GM18499 (cell line): ENCODE data around the gene DPP6.

ENCODE experiments used
- ATAC-seq: cut with Tn5 transposase; IDR thresholded peaks from one replicate; pipeline ENCODE4 v1.9.1; 2021; ENCODE audit warnings: moderate number of reproducible peaks; ENCODE audit not compliant: insufficient read depth, unreplicated experiment

Gene DPP6

DNA sequence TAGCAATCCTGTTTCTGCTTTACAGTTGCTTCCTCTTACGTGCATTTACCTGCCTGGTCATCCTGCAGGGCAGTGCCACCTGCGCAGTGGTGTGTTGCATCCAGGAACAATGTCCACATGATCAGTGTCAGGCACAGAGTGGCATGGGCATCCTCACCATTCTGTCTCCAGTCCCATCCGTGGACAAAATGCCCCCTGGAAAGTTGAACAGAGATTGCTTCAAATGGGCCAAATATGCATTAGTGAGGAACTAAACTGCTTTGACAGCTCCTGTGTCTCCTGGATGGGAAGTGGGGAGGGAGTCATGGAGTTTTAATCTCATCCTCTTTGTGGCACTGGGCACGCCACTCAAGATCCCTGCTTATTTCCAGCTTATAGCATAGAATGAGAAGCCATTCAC lies 151.8 kb downstream of the DPP6 start:
- no peak for ATAC-seq

GRCh38 chr7:154212861-154213260 lies 160.7 kb downstream of the DPP6 start:
- no peak for ATAC-seq

DNA sequence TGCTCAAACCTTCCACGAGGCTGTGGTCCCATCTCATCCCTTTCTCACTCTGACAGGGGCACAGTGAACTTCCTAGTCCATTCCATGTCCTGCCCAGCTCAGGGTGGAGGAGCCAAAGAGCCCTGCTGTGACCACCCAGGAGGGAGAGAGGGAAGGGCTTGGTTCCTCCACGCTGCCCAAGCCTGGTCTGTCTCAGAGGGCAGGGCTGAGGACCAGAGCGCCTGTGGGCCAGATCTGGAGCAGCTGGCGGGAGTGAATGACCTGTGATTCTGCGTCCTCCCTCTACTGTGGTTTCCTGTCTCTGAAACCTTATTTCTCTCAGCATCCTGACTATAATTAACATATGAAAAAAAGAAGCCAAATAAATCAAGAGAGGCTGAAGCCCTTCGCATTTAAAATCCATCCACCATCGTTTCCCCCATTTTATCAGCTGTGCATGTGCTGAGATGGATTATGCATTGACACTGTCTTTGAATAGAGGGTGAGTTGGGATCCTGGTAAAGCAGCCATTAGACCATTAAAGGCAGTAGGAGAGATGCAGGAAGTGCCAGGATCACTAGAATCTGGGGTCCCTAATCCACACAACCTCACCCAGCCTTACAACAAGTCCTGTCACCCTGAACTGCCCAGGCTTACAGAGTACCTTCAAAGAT lies 165.6 kb downstream of the DPP6 start:
- no peak for ATAC-seq

DNA sequence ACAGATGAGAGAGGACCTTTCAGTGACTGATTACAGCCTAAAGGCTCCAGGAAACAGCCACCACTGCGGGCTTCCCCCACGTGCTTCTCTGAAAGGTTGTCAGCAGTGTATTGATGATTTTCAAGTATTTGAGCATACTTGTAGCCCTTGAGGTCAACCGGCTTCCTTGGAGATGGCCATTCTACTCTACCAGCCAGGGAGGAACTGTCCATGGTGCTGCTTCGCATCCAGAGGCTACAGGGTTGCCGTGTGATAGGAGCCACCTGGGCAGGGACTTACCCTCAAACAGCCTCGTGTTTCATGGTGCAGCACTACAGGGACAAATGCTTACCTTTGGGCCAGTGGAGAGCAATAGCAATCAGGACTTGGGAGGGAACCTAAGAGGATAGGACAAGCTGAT lies 179.5 kb downstream of the DPP6 start:
- ATAC-seq, result no peak

DNA sequence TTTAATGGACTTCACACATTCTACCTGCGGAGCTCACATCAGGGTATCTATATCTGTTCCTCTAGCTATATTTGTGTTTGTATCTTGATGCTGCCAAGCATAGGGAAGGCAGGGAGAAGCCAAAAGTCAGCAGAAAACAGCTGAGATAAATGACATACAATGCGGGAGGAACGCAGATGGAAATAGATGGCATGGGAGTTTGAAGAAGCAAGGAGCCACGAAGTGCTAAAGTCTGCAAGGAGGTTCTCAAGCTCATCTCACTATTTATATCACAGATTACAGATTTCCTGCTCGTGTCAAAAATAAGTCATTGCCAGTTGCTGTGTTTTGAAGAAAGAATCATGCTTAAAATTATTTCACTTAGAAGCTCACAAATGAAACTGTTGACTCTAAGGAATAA lies 180.5 kb downstream of the DPP6 start:
- ATAC-seq, result no peak

- no peak for ATAC-seq
Observed at GRCh38 chr7:154241988-154242387, 189.8 kb downstream of the DPP6 start.

GRCh38 chr7:154242709-154243108 lies 190.5 kb downstream of the DPP6 start:
- no peak for ATAC-seq

DNA sequence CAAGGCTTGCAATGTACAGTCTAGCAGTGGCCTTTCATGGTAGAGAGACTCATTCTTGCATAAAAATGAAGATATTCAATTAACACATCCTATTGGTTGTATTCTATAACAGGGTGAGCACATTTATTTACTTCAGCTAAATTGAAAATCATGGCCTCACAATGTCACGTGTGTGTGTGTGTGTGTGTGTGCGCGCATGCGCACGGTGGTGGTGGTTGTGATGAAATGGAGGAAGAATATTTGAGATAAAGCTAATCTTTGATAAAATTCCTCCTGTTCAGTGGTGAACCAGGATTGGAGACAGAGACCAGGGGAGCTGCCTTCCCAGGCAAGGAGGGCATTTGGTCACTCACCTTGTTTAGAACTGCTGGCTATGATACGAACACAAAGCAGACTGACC lies 199.8 kb downstream of the DPP6 start:
- no peak for ATAC-seq

DNA sequence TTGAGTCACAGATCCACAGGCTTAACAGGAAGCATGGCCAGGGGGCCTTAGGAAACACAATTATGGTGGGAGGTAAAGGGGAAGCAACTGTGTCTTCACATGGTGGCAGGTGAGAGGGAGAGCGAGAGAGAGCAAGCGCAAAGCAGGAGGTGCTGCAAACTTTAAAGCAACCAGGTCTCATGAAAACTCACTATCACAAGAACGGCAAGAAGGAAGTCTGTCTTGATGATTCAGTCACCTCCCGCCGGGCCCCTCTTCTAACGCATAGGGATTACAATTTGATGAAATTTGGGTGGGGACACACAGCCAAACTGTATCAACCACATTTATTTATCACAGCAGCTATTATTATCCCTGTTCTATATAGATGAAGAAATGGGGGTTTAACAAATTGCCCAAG lies 201.6 kb downstream of the DPP6 start:
- ATAC-seq, result no peak

DNA sequence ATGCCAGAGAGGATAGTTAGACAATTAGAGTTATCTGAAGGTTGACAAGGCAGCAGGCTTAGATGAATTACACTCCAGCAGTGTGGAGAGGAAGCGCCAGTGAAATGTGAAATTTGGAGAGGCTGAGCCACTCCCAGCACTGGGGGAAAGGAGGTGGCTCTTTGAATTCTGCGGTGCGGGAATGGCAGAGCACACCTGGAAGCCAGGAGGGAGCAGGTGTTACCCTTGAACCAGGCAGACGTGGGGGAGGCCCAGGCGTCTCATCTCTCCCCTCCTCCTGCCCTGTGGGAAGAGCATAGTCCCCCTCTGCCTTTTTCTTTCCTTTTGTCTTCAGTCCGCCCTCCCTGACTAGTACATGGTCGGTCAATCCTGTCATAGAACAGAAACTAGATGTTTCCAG lies 203.1 kb downstream of the DPP6 start:
- no peak for ATAC-seq

- no peak for ATAC-seq
Observed at GRCh38 chr7:154256150-154256549, 204.0 kb downstream of the DPP6 start.

GRCh38 chr7:154259396-154259795 lies 207.2 kb downstream of the DPP6 start:
- ATAC-seq, result no peak

- no peak for ATAC-seq
Observed at GRCh38 chr7:154287356-154287755, 235.2 kb downstream of the DPP6 start.

- ATAC-seq, result no peak
Observed at GRCh38 chr7:154289119-154289518, 236.9 kb downstream of the DPP6 start.

GRCh38 chr7:154296443-154296842 lies 244.2 kb downstream of the DPP6 start:
- ATAC-seq, result no peak

- no peak for ATAC-seq
Observed at GRCh38 chr7:154299736-154300135, 247.5 kb downstream of the DPP6 start.

- ATAC-seq, result no peak
Observed at GRCh38 chr7:154302380-154302779, 250.2 kb downstream of the DPP6 start.

DNA sequence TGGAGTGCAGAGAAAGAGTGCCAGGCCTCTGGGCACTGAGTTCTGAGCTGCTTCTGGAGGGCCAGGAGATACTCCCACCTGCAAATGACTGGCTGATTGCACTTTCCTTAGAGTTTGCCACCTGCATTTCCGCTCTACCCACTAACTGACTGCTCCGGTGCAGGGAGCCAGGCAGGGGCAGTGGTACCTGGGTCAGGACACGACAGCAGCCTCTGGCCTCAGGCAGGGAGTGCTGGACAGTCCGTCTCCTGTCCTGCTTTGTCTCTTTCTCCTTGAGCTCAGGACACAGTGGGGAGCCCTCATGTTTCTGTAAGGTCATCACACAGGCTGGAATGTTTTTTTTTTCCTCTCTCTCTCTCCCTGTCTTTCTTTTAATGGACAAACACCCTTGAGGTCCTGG lies 252.0 kb downstream of the DPP6 start:
- ATAC-seq, result no peak

DNA sequence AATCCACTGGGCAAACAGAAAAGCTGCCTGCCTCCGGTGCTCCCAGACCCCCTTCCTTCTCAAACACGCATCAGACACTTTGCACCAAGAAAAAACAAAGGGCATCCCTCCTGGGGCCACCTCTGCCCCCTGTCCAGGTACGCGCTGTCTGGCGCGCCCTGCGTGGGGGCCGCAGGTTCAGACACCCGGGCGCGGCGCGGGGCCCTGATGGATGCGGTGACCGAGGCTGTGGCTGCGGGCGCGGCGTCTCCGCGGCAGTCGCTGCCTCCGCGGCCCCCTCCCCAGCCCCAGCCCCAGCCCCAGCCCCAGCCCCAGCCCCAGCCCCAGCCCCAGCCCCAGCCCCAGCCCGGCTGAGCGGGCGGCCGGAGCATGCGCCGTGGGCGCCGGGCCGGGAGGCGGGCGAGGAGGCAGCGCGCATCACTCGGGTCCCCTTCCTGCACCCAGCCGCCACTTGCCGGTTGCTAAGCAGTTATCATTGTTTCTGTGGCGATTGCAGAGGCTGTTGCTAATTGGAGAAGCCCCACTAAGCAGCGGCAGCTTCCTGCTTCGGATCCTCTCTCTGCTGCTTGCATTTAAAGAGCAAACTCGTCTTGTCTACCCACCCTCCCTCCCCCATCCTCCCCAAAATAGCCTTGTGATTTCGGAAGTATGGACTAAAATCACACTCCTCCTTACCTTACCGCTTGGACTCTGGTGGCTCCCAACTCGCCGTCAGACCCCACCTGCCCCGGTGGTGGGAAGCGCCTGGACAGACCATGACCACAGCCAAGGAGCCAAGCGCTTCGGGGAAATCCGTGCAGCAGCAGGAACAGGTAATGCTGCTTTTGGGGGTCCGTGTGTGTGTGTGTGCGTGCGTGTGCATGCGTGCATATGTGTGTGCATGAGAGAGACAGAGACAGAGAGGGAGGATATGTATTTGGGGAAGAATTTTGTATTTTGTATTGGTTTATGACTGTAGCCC lies 252.8 kb downstream of the DPP6 start:
- ATAC-seq, result no peak

- no peak for ATAC-seq
Observed at GRCh38 chr7:154306036-154306435, 253.8 kb downstream of the DPP6 start.

GRCh38 chr7:154308928-154309327 lies 256.7 kb downstream of the DPP6 start:
- ATAC-seq, result no peak

GRCh38 chr7:154310114-154310513 lies 257.9 kb downstream of the DPP6 start:
- ATAC-seq, result no peak
